MM.1S (cell line): ENCODE data around the gene AMOTL1.
"Not testable (repeated sequence)": the region's sequence is repeated elsewhere in the genome, so short reads cannot be mapped to it uniquely, and the experiment has no call there.

Experiments used
- CTCF ChIP-seq: fragments of 300-600 bp; sonication (generic); IDR thresholded peaks from 2 replicates; pipeline ENCODE4 v1.5.1; 2016; ENCODE audit warnings: antibody characterized with exemption, low read length, mixed read lengths
- EZH2 ChIP-seq: fragments of 300-600 bp; sonication (generic); optimal IDR thresholded peaks from 2 replicates; pipeline ENCODE3; 2017; ENCODE audit warnings: low read depth, mild to moderate bottlenecking, antibody characterized with exemption, low read length, mixed read lengths
- EZH2phosphoT487 ChIP-seq: fragments of 300-600 bp; sonication (generic); IDR thresholded peaks from 2 replicates; pipeline ENCODE4 v1.6.1; 2018; ENCODE audit warnings: antibody characterized with exemption, low read length

DNA sequence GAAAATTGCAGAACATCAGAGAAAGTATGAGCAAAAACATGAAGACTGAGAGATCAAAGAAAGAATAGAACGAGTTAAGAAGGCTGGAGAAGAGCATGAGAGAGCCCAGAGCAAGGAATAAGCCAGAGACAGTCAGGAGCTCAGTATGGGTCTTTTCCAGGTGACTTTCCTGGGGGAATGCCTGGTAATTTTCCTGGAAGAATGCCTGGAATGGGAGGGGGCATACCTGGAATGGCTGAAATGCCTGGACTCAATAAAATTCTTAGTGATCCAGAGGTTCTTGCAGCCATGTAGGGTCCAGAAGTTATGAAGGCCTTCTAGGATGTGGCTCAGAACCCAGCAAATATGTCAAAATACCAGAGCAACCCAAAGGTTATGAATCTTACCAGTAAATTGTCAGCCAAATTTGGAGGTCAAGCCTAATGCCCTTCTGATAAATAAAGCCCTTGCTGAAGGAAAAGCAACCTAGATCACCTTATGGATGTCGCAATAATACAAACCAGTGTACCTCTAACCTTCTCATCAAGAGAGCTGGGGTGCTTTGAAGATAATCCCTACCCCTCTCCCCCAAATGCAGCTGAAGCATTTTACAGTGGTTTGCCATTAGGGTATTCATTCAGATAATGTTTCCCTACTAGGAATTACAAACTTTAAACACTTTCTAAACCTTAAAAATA lies 145.7 kb downstream of the AMOTL1 start:
- TF ChIP-seq EZH2, CTCF, EZH2phosphoT487: not testable (repeated sequence)
